ENCODE results near the gene PACSIN2. TPM values are rescaled to one million over a fixed set of nuclear protein-coding genes. Genes with fewer than 3 reads are reported as not detected.

Gene PACSIN2
- total and polyA plus RNA-seq, 10 of the 15 experiments (the other 5 are each of a cell fraction or from before 2014, with no cell fraction given) = 0.93 to 78.7 (median 46.8) TPM

DNA sequence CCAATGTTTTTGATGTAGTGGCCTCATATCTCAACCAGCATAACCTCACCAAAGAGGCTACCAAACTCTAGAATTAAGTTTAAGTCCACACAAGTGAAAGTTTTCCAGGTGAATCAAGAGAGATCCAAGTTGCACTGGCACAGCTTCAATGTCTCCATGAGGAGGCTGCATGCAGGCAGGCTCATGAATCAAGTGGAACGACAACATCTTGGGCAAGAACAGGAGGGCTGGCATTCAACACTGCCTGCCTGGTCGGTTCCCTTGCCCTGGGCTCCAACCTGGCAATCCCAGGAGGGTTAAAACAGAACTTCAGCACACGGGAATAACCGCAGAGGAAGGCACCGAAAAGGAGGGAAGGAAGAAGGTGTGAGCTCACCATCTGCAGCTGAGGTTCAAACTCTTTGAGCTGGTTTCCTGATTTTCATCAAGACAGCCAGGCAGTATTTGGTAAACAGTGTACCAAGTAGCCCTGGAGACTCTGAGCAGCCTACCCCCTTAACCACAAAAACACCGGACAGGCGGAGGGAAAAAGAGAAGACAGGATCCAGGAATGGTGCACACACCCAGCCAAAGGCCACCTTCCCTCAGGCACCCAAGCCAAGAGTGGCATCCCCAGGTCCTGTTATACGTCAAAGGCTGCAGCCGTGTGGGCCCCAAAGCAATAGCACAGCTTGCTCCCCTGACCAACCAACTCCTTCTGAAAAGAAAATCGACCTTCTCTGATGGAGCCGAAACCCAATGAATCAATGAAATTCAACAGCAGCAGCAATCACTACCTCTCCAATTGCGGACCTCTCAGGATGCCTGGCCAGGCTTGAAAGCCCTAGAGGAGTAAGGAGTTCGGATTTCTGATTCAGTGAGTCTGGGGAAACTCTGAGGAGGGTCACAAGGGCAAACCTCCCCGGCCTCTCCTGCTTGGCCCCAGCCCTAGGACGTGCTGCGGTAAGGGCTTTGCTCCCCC is 1.3 kb downstream of the PACSIN2 start (continued):
- TF ChIP-seq, protein P1, sequence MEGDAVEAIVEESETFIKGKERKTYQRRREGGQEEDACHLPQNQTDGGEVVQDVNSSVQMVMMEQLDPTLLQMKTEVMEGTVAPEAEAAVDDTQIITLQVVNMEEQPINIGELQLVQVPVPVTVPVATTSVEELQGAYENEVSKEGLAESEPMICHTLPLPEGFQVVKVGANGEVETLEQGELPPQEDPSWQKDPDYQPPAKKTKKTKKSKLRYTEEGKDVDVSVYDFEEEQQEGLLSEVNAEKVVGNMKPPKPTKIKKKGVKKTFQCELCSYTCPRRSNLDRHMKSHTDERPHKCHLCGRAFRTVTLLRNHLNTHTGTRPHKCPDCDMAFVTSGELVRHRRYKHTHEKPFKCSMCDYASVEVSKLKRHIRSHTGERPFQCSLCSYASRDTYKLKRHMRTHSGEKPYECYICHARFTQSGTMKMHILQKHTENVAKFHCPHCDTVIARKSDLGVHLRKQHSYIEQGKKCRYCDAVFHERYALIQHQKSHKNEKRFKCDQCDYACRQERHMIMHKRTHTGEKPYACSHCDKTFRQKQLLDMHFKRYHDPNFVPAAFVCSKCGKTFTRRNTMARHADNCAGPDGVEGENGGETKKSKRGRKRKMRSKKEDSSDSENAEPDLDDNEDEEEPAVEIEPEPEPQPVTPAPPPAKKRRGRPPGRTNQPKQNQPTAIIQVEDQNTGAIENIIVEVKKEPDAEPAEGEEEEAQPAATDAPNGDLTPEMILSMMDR (IDR thresholded peaks at IDR 0.05 in 2 of 3, conservative IDR thresholded peaks at IDR 0.05 in 1 of 3; ENCODE audit: control insufficient read depth in 2 of 3, extremely low read depth in 1 of 3, insufficient read depth in 1 of 3, low read depth in 3 of 3, low read length in 3 of 3) = peak in 1 of 3 experiments; percentile 10; a peak in 1 of 6 replicates
- TF ChIP-seq SREBF1 (IDR thresholded peaks at IDR 0.05; ENCODE audit: low read length) = no peak
- no peak for TF ChIP-seq GABPA (IDR thresholded peaks at IDR 0.05; ENCODE audit: low read depth)
- no peak for TF ChIP-seq NR2C1 (IDR thresholded peaks at IDR 0.05)
- TF ChIP-seq ZNF217 (IDR thresholded peaks at IDR 0.05) = no peak
- TF ChIP-seq TAF1 (IDR thresholded peaks at IDR 0.05; ENCODE audit: borderline replicate concordance, low read depth, low read length) = no peak
- 0 out of 2 replicates have a peak, but pooled peaks have one; percentile 59 for TF ChIP-seq WRNIP1 (IDR thresholded peaks at IDR 0.05; ENCODE audit: borderline replicate concordance, low read depth, low read length)
- TF ChIP-seq, protein P2, sequence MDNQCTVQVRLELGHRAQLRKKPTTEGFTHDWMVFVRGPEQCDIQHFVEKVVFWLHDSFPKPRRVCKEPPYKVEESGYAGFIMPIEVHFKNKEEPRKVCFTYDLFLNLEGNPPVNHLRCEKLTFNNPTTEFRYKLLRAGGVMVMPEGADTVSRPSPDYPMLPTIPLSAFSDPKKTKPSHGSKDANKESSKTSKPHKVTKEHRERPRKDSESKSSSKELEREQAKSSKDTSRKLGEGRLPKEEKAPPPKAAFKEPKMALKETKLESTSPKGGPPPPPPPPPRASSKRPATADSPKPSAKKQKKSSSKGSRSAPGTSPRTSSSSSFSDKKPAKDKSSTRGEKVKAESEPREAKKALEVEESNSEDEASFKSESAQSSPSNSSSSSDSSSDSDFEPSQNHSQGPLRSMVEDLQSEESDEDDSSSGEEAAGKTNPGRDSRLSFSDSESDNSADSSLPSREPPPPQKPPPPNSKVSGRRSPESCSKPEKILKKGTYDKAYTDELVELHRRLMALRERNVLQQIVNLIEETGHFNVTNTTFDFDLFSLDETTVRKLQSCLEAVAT (IDR thresholded peaks at IDR 0.05) = no peak
- TF ChIP-seq, protein P3, sequence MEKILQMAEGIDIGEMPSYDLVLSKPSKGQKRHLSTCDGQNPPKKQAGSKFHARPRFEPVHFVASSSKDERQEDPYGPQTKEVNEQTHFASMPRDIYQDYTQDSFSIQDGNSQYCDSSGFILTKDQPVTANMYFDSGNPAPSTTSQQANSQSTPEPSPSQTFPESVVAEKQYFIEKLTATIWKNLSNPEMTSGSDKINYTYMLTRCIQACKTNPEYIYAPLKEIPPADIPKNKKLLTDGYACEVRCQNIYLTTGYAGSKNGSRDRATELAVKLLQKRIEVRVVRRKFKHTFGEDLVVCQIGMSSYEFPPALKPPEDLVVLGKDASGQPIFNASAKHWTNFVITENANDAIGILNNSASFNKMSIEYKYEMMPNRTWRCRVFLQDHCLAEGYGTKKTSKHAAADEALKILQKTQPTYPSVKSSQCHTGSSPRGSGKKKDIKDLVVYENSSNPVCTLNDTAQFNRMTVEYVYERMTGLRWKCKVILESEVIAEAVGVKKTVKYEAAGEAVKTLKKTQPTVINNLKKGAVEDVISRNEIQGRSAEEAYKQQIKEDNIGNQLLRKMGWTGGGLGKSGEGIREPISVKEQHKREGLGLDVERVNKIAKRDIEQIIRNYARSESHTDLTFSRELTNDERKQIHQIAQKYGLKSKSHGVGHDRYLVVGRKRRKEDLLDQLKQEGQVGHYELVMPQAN (conservative IDR thresholded peaks at IDR 0.05) = 0 out of 2 replicates have a peak, but pooled peaks have one; percentile 3
- TF ChIP-seq RUNX3 (IDR thresholded peaks at IDR 0.05; ENCODE audit: low read length) = peak; percentile 54; the same call in 1 of the 2 replicates
- no peak for TF ChIP-seq BRCA1 (IDR thresholded peaks at IDR 0.05; ENCODE audit: low read depth, low read length)

Measured in GM12878 (cell line).